Ascending aorta (tissue), 2 donors: ENCODE measurements around the gene ARHGAP5. TPM values are rescaled to one million over a fixed set of nuclear protein-coding genes. Genes with fewer than 3 reads are reported as not detected.

ENCODE experiments used
- DNase-seq, 2 donors: peaks; one replicate each; pipeline ENCODE4 v3.0.0-alpha.2; 2019; ENCODE audit warnings: low spot score in 2 of 2
- H3K27ac ChIP-seq, 2 donors: fragments of 200-600 bp; sonication (generic); one replicate each; pipeline ENCODE4 v1.5.1; 2016 to 2017; ENCODE audit warnings: mild to moderate bottlenecking in 1 of 2
- H3K27me3 ChIP-seq: fragments of 200-600 bp; sonication (generic); one replicate; pipeline ENCODE4 v1.5.1; 2017
- H3K36me3 ChIP-seq, 2 donors: fragments of 200-600 bp; sonication (generic); one replicate each; pipeline ENCODE4 v1.5.1; 2016
- H3K4me1 ChIP-seq, 2 donors: fragments of 200-600 bp; sonication (generic); one replicate each; pipeline ENCODE4 v1.5.1; 2016 to 2017; ENCODE audit warnings: mild to moderate bottlenecking in 1 of 2
- H3K4me3 ChIP-seq, 2 donors: fragments of 200-600 bp; sonication (generic); one replicate each; pipeline ENCODE4 v1.5.1; 2016 to 2017; ENCODE audit warnings: mild to moderate bottlenecking in 1 of 2
- H3K9me3 ChIP-seq, 2 donors: fragments of 200-600 bp; sonication (generic); one replicate each; pipeline ENCODE4 v1.5.1; 2016
- CTCF ChIP-seq, 3 experiments: fragments of 200-600 bp in 2 of 3; fragments of 450-650 bp in 1 of 3; sonication (generic) in 2 of 3; IDR thresholded peaks; one replicate each; pipeline ENCODE4 v1.5.1; 2016 to 2019; ENCODE audit warnings: antibody characterized with exemption in 3 of 3, mild to moderate bottlenecking in 1 of 3, moderate library complexity in 1 of 3
- intact Hi-C: fragments of 100-400 bp; cut with DNase I; formaldehyde crosslinking; loops from one replicate; pipeline ENCODE4 v1.15.1; 2023
- total RNA-seq: library from RNA; depleted of rRNA; stranded (reverse); fragments of >200 nt; gene quantifications from one replicate; pipeline ENCODE4 v1.1.0, GENCODE V29; 2016

ARHGAP5 gene
- total RNA-seq, 1 donor from 2014 or later = 32.6 TPM

GRCh38 chr14:32055175-32055574 is 21.9 kb upstream of the ARHGAP5 start:
- Histone ChIP-seq H3K36me3 (no peaks in the 10 kb centered on the region), H3K27ac (no peak overlapping the region), H3K4me1 (no peaks in the 10 kb centered on the region), H3K9me3 (no peaks in the 10 kb centered on the region), H3K4me3 (no peak overlapping the region), H3K27me3 (no peaks in the 10 kb centered on the region)
- no peak for DNase-seq
- intact Hi-C loops = no loop called here
- TF ChIP-seq CTCF (IDR thresholded peaks at IDR 0.05) = no peak

GRCh38 chr14:32059702-32060101 is 17.4 kb upstream of the ARHGAP5 start:
- no peak for TF ChIP-seq CTCF (IDR thresholded peaks at IDR 0.05)
- no peak for DNase-seq
- Histone ChIP-seq H3K27ac (no peak overlapping the region), H3K9me3 (no peaks in the 10 kb centered on the region), H3K36me3 (no peaks in the 10 kb centered on the region), H3K4me3 (no peak overlapping the region), H3K27me3 (no peaks in the 10 kb centered on the region), H3K4me1 (no peaks in the 10 kb centered on the region)
- intact Hi-C loops = no loop called here

GRCh38 chr14:32064931-32065330 is 12.2 kb upstream of the ARHGAP5 start:
- no peak overlapping the region for H3K27ac ChIP-seq
- no peak for DNase-seq
- no peak for TF ChIP-seq CTCF (IDR thresholded peaks at IDR 0.05)
- H3K4me3 ChIP-seq = no peak overlapping the region
- H3K9me3 ChIP-seq = no peaks in the 10 kb centered on the region
- H3K27me3 ChIP-seq = no peaks in the 10 kb centered on the region
- intact Hi-C loops = no loop called here
- H3K36me3 ChIP-seq = no peaks in the 10 kb centered on the region
- no peaks in the 10 kb centered on the region for H3K4me1 ChIP-seq

GRCh38 chr14:32068708-32069107 is 8.4 kb upstream of the ARHGAP5 start:
- no peak for DNase-seq
- Histone ChIP-seq H3K36me3 (no peaks in the 10 kb centered on the region), H3K27me3 (no peaks in the 10 kb centered on the region), H3K9me3 (no peaks in the 10 kb centered on the region), H3K4me1 (no peaks in the 10 kb centered on the region), H3K27ac (no peak overlapping the region), H3K4me3 (no peak overlapping the region)
- intact Hi-C loops = no loop called here
- TF ChIP-seq CTCF (IDR thresholded peaks at IDR 0.05) = no peak

- H3K4me3 ChIP-seq = no peak overlapping the region
- H3K27me3 ChIP-seq = no peaks in the 10 kb centered on the region
- intact Hi-C loops = loop anchor here (10.0 kb wide), 2 partner anchors 645 to 865 kb away; partner anchors contain the start of genes HEATR5A and NPAS3
- no peaks in the 10 kb centered on the region for H3K9me3 ChIP-seq
- TF ChIP-seq CTCF (IDR thresholded peaks at IDR 0.05) = no peak
- no peaks in the 10 kb centered on the region for H3K36me3 ChIP-seq
- peaks cover 0 to 4% of the 10 kb centered on the region in 2 donors for H3K4me1 ChIP-seq
- no peak for DNase-seq
- no peak overlapping the region for H3K27ac ChIP-seq
Observed at GRCh38 chr14:32070282-32070681, 6.8 kb upstream of the ARHGAP5 start.

GRCh38 chr14:32072676-32073075 is 4.4 kb upstream of the ARHGAP5 start:
- no peak for DNase-seq
- Histone ChIP-seq H3K27me3 (no peaks in the 10 kb centered on the region), H3K9me3 (no peaks in the 10 kb centered on the region), H3K36me3 (no peaks in the 10 kb centered on the region), H3K4me3 (no peak overlapping the region), H3K4me1 (peaks cover 0 to 7% of the 10 kb centered on the region in 2 donors), H3K27ac (no peak overlapping the region)
- TF ChIP-seq CTCF (IDR thresholded peaks at IDR 0.05) = no peak
- intact Hi-C loops = loop anchor here (1.0 to 10.0 kb wide), 3 partner anchors 180 to 862 kb away; partner anchors contain the start of genes HEATR5A and NPAS3
